Activated T-cell treated with anti-CD3 and anti-CD28 coated beads, Interleukin-2, amount 50 U/mL, for 24 hours (primary cell): Measurements from ENCODE around the gene DRD4.
A peak's percentile ranks its signal among the peaks of the same experiment; 100 is the strongest.
"Not testable (repeated sequence)": the region's sequence is repeated elsewhere in the genome, so short reads cannot be mapped to it uniquely, and the experiment has no call there.

Experiments
- DNase-seq: peaks from one replicate; pipeline ENCODE4 v3.0.0-alpha.2; 2020
- H3K27ac Mint-ChIP-seq: 2 replicates; pipeline ENCODE4 v1.8.0; 2020; ENCODE audit warnings: mild to moderate bottlenecking, mixed read lengths
- H3K27me3 Mint-ChIP-seq: 2 replicates; pipeline ENCODE4 v1.8.0; 2020; ENCODE audit warnings: mixed read lengths
- H3K36me3 Mint-ChIP-seq: 2 replicates; pipeline ENCODE4 v1.8.0; 2020; ENCODE audit warnings: low read depth, mixed read lengths
- H3K4me1 Mint-ChIP-seq: 2 replicates; pipeline ENCODE4 v1.8.0; 2020; ENCODE audit warnings: low read depth, mixed read lengths
- H3K4me3 Mint-ChIP-seq: 2 replicates; pipeline ENCODE4 v1.8.0; 2020; ENCODE audit warnings: mild to moderate bottlenecking, moderate library complexity, mixed read lengths
- H3K9me3 Mint-ChIP-seq: 2 replicates; pipeline ENCODE4 v1.8.0; 2020; ENCODE audit warnings: mixed read lengths

DRD4 gene

GRCh38 chr11:639332-639955 is 2.4 kb downstream of the DRD4 start:
- no peak overlapping the region for H3K4me3 Mint-ChIP-seq
- H3K27me3 Mint-ChIP-seq = peaks cover 48% of the 10 kb centered on the region
- no peak for DNase-seq
- H3K27ac Mint-ChIP-seq = no peak overlapping the region
- H3K36me3 Mint-ChIP-seq = peaks cover 8% of the 10 kb centered on the region
- peaks cover 19% of the 10 kb centered on the region for H3K4me1 Mint-ChIP-seq
- H3K9me3 Mint-ChIP-seq = no peaks in the 10 kb centered on the region

DNA sequence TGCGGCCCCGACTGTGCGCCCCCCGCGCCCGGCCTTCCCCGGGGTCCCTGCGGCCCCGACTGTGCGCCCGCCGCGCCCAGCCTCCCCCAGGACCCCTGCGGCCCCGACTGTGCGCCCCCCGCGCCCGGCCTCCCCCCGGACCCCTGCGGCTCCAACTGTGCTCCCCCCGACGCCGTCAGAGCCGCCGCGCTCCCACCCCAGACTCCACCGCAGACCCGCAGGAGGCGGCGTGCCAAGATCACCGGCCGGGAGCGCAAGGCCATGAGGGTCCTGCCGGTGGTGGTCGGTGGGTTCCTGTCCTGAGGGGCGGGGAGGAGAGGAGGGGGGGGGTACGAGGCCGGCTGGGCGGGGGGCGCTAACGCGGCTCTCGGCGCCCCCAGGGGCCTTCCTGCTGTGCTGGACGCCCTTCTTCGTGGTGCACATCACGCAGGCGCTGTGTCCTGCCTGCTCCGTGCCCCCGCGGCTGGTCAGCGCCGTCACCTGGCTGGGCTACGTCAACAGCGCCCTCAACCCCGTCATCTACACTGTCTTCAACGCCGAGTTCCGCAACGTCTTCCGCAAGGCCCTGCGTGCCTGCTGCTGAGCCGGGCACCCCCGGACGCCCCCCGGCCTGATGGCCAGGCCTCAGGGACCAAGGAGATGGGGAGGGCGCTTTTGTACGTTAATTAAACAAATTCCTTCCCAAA is 3.1 kb downstream of the DRD4 start:
- no peak for DNase-seq
- H3K4me1 Mint-ChIP-seq = peaks cover 19% of the 10 kb centered on the region
- peaks cover 42% of the 10 kb centered on the region for H3K27me3 Mint-ChIP-seq
- H3K9me3 Mint-ChIP-seq = no peaks in the 10 kb centered on the region
- peak overlapping the region; percentile 4 for H3K4me3 Mint-ChIP-seq
- peaks cover 13% of the 10 kb centered on the region for H3K36me3 Mint-ChIP-seq
- peak overlapping the region; percentile 69 for H3K27ac Mint-ChIP-seq

- Mint-ChIP-seq H3K4me3 (no peak overlapping the region), H3K36me3 (peaks cover 26% of the 10 kb centered on the region), H3K9me3 (no peaks in the 10 kb centered on the region), H3K27ac (no peak overlapping the region), H3K27me3 (peaks cover 27% of the 10 kb centered on the region), H3K4me1 (peaks cover 15% of the 10 kb centered on the region)
- DNase-seq = no peak
Observed at GRCh38 chr11:641806-642370, 4.8 kb downstream of the DRD4 start.

DNA sequence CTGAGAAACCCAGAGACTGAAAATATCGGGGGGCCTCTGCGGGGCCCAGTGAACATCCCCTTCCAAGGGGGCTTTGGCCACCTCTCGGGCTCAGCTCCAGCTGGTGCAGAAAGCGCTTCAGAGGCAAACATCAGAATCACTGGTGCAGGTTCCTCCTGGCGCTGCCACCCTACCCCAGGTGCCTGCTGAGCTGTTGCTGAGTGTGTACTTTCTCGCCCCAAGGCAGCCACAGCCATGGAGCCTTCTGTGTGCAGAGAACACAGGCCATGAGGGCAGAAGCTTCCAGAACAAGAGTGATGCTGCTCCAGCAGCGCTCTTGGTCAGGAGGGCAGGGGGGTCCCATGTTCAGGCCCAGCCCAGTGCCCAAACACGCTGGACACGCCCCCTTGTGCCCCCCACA is 6.3 kb downstream of the DRD4 start:
- no peak for DNase-seq
- H3K27ac Mint-ChIP-seq = no peak overlapping the region
- H3K9me3 Mint-ChIP-seq = no peaks in the 10 kb centered on the region
- H3K27me3 Mint-ChIP-seq = peaks cover 15% of the 10 kb centered on the region
- H3K36me3 Mint-ChIP-seq = peaks cover 31% of the 10 kb centered on the region
- no peak overlapping the region for H3K4me3 Mint-ChIP-seq
- peaks cover 10% of the 10 kb centered on the region for H3K4me1 Mint-ChIP-seq

DNA sequence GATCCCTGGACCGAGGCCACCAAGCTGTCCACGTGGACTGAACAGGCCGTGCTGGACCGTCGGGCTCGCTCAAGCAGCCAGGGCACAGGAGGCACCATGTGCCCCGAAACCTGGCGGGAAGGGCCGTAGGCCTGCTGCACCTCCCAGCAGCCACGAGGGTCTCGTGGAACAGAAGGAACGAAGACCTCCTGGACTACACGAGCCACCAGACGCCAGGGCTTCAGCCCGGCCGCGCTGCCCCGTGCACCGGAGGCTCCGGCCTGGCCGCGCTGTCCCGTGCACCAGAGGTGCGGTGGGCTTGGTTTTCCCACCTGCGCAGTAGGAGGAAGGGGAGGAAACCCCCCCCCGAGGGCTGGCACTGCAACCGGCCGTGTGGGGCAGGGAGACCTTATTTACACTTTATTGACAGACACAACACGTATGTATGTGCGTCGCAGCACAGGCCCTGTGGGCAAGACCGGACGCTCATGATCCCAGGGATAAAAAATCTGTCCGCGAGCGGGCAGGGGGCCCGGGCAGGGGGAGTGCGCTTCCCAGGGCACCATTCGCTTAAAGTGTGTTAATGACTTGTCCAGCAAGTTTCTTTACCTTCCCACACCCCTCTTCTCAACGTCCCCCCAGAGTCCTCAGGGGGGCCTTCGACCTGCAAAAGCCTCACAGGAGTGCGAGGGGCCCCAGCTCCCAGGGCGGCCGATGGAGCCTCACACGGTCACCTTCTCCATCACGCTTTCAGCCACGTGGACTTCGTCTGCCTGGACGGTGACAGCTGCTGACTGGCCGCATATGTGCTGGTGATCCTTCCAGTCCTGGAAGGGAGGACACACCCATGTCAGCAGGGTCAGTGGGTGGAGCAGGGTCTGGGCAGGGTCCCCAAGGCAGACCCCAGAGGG is 7.0 kb downstream of the DRD4 start:
- Mint-ChIP-seq H3K27ac (no peak overlapping the region), H3K27me3 (peaks cover 8% of the 10 kb centered on the region), H3K4me3 (no peak overlapping the region), H3K9me3 (no peaks in the 10 kb centered on the region), H3K4me1 (peaks cover 5% of the 10 kb centered on the region), H3K36me3 (peaks cover 37% of the 10 kb centered on the region)
- DNase-seq = no peak

- H3K9me3 Mint-ChIP-seq = no peaks in the 10 kb centered on the region
- peaks cover under 1% of the 10 kb centered on the region for H3K27me3 Mint-ChIP-seq
- H3K27ac Mint-ChIP-seq = peak overlapping the region; percentile 23
- peaks cover 47% of the 10 kb centered on the region for H3K36me3 Mint-ChIP-seq
- no peak for DNase-seq
- no peak overlapping the region for H3K4me3 Mint-ChIP-seq
- peaks cover 2% of the 10 kb centered on the region for H3K4me1 Mint-ChIP-seq
Observed at GRCh38 chr11:645536-645935, 8.5 kb downstream of the DRD4 start.

GRCh38 chr11:646214-646613 is 9.1 kb downstream of the DRD4 start:
- Mint-ChIP-seq H3K36me3 (peaks cover 49% of the 10 kb centered on the region), H3K4me1 (peaks cover 2% of the 10 kb centered on the region), H3K4me3 (no peak overlapping the region), H3K27ac (no peak overlapping the region), H3K9me3 (no peaks in the 10 kb centered on the region), H3K27me3 (no peaks in the 10 kb centered on the region)
- DNase-seq = no peak

GRCh38 chr11:647672-648158 is 10.6 kb downstream of the DRD4 start:
- not testable (repeated sequence) for H3K9me3 Mint-ChIP-seq, H3K4me1 Mint-ChIP-seq, H3K27me3 Mint-ChIP-seq, DNase-seq, H3K4me3 Mint-ChIP-seq
- H3K36me3 Mint-ChIP-seq = peaks cover 60% of the 10 kb centered on the region
- peak overlapping the region; percentile 64 for H3K27ac Mint-ChIP-seq

DNA sequence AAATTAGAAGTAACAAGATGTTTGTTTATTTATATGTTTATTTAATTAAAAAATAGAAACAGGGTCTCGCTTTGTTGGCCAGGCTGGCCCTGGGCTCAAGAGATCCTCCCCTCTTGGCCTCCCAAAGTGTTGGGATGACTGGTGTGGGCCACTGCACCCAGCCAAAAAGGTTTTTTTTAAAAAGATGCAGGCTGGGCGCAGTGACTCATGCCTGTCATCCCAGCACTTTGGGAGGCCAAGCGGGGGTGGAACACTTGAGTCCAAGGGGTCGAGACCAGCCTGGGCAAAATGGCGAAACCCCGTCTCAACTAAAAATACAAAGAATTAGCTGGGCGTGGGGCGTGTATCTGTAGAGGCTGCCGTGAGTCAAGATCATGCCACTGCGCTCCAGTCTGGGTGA is 13.4 kb downstream of the DRD4 start:
- peaks cover 2% of the 10 kb centered on the region for H3K4me1 Mint-ChIP-seq
- H3K36me3 Mint-ChIP-seq = peaks cover 68% of the 10 kb centered on the region
- H3K4me3 Mint-ChIP-seq = no peak overlapping the region
- no peaks in the 10 kb centered on the region for H3K9me3 Mint-ChIP-seq
- no peak overlapping the region for H3K27ac Mint-ChIP-seq
- no peak for DNase-seq
- H3K27me3 Mint-ChIP-seq = no peaks in the 10 kb centered on the region

- H3K36me3 Mint-ChIP-seq = peaks cover 67% of the 10 kb centered on the region
- not testable (repeated sequence) for H3K4me1 Mint-ChIP-seq, H3K4me3 Mint-ChIP-seq, DNase-seq, H3K27me3 Mint-ChIP-seq, H3K9me3 Mint-ChIP-seq, H3K27ac Mint-ChIP-seq
Observed at GRCh38 chr11:653136-653535, 16.1 kb downstream of the DRD4 start.

DNA sequence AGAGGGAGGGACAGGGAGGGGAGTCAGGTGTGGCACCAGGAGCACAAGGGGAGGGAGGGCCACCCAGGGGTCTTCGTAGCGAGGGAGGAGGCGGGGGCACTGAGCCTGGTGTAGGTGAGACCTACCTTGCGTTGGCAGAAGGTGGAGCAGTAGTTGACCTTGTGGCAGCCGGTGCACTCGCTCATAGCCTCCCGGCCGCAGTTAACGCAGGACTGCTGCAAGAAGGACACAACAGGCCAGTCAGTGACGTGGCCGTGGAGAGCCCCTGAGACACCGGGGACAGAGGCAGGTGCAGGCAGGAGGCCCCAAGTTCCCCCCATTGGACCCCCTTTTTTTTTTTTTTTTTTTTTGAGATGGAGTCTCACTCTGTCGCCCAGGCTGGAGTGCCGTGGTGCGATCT is 16.8 kb downstream of the DRD4 start:
- no peaks in the 10 kb centered on the region for H3K27me3 Mint-ChIP-seq
- no peaks in the 10 kb centered on the region for H3K9me3 Mint-ChIP-seq
- DNase-seq = no peak
- H3K36me3 Mint-ChIP-seq = peaks cover 69% of the 10 kb centered on the region
- H3K4me3 Mint-ChIP-seq = no peak overlapping the region
- no peaks in the 10 kb centered on the region for H3K4me1 Mint-ChIP-seq
- H3K27ac Mint-ChIP-seq = no peak overlapping the region

DNA sequence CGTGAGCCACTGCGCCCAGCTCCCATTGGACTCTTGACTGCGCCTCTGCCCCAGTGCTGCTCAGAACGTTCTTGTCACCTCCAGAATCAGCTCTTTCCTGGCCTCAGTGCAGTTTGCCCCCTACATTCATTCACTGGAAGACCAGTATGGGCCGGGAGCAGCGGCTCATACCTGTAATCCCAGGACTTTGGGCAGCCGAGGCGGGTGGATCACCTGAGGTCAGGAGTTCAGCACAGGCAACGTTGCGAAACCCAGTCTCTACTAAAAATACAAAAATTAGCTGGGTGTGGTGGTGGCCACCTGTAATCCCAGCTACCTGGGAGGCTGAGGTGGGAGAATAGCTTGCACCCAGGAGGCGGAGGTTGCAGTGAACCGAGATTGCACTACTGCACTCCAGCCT is 17.4 kb downstream of the DRD4 start:
- H3K27me3 Mint-ChIP-seq, H3K4me3 Mint-ChIP-seq, H3K9me3 Mint-ChIP-seq, H3K27ac Mint-ChIP-seq, DNase-seq, H3K4me1 Mint-ChIP-seq: not testable (repeated sequence)
- H3K36me3 Mint-ChIP-seq = peaks cover 68% of the 10 kb centered on the region

DNA sequence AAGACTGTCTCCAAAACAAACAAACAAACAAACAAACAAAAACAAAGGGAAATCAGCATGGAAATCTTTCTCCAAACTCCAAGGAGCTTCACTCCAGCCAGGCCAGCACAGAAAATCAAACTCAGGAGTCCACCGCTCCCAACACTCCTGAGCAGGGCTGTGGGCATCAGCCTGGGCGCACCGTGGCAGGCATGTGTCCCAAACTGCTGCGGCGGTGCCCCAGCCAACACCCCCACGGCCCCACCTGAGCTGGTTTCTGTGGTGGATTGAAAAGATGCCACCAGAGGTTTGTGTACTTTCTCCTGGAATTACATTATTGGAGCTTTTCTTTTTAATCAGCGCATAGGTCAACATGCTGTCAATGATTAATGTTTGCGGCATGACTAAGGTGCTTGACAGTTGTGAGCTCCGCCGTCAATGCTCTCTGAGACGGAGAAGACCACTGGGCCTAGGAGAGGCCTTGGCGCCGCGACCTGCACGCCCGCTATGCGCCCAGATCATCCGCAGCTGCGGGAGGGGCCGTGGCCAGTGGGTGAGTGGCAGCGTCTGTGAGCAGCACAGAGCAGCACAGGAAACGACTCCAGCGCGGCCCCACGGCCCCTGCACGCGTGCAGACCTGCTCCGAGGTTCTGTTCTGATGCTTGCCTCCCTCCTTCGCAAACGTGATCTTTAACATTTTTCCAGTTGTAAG is 18.1 kb downstream of the DRD4 start:
- Mint-ChIP-seq H3K36me3 (peaks cover 69% of the 10 kb centered on the region), H3K4me1 (no peaks in the 10 kb centered on the region), H3K9me3 (no peaks in the 10 kb centered on the region), H3K27ac (no peak overlapping the region), H3K4me3 (no peak overlapping the region), H3K27me3 (no peaks in the 10 kb centered on the region)
- DNase-seq = no peak

- Mint-ChIP-seq H3K4me3 (no peak overlapping the region), H3K27me3 (no peaks in the 10 kb centered on the region), H3K27ac (no peak overlapping the region), H3K4me1 (no peaks in the 10 kb centered on the region), H3K36me3 (peaks cover 71% of the 10 kb centered on the region), H3K9me3 (no peaks in the 10 kb centered on the region)
- no peak for DNase-seq
Observed at GRCh38 chr11:656426-656825, 19.4 kb downstream of the DRD4 start.
